IPS-20b (cell line): ENCODE data around the gene RBPJL.

ENCODE experiments used
- H3K27ac ChIP-seq: one replicate; pipeline ENCODE4 v1.5.1; 2013; ENCODE audit warnings: low read length
- H3K27me3 ChIP-seq: 2 replicates; pipeline ENCODE4 v1.6.1; 2013; ENCODE audit warnings: mild to moderate bottlenecking, low read length, inconsistent platforms; ENCODE audit not compliant: insufficient read depth
- H3K36me3 ChIP-seq: 2 replicates; pipeline ENCODE4 v1.6.1; 2013; ENCODE audit warnings: low read depth, mild to moderate bottlenecking, inconsistent platforms, low read length, moderate library complexity; ENCODE audit not compliant: insufficient read depth
- H3K4me1 ChIP-seq: 2 replicates; pipeline ENCODE4 v1.6.1; 2013; ENCODE audit warnings: mild to moderate bottlenecking, control low read depth, inconsistent platforms, low read length, moderate library complexity; ENCODE audit not compliant: insufficient read depth
- H3K4me3 ChIP-seq: 2 replicates; pipeline ENCODE4 v1.5.1; 2013; ENCODE audit warnings: mild to moderate bottlenecking, low read length, inconsistent platforms
- H3K9ac ChIP-seq: 2 replicates; pipeline ENCODE4 v1.6.1; 2013; ENCODE audit warnings: low read depth, mild to moderate bottlenecking, inconsistent platforms, low read length, moderate library complexity
- H3K9me3 ChIP-seq: 2 replicates; pipeline ENCODE4 v1.6.1; 2013; ENCODE audit warnings: mild to moderate bottlenecking, low read depth, low read length, inconsistent platforms; ENCODE audit not compliant: insufficient read depth

RBPJL gene

GRCh38 chr20:45322952-45323383 lies 16.3 kb downstream of the RBPJL start:
- Histone ChIP-seq H3K27me3 (no peaks in the 10 kb centered on the region), H3K9ac (no peak overlapping the region), H3K36me3 (peaks cover 22% of the 10 kb centered on the region), H3K27ac (no peak overlapping the region), H3K4me1 (no peaks in the 10 kb centered on the region), H3K9me3 (no peaks in the 10 kb centered on the region), H3K4me3 (no peak overlapping the region)

- H3K9me3 ChIP-seq: no peaks in the 10 kb centered on the region
- H3K4me3 ChIP-seq: no peak overlapping the region
- H3K36me3 ChIP-seq: peaks cover 30% of the 10 kb centered on the region
- H3K27me3 ChIP-seq: no peaks in the 10 kb centered on the region
- H3K9ac ChIP-seq: no peak overlapping the region
- H3K27ac ChIP-seq: no peak overlapping the region
- no peaks in the 10 kb centered on the region for H3K4me1 ChIP-seq
Measured at GRCh38 chr20:45323731-45324130, 17.1 kb downstream of the RBPJL start.

GRCh38 chr20:45325371-45325770 lies 18.7 kb downstream of the RBPJL start:
- Histone ChIP-seq H3K4me1 (no peaks in the 10 kb centered on the region), H3K36me3 (peaks cover 47% of the 10 kb centered on the region), H3K9ac (no peak overlapping the region; the same call in 1 of the 2 replicates), H3K27ac (no peak overlapping the region), H3K9me3 (no peaks in the 10 kb centered on the region), H3K4me3 (no peak overlapping the region), H3K27me3 (no peaks in the 10 kb centered on the region)

- Histone ChIP-seq H3K27me3 (no peaks in the 10 kb centered on the region), H3K36me3 (peaks cover 75% of the 10 kb centered on the region), H3K9ac (no peak overlapping the region), H3K4me1 (no peaks in the 10 kb centered on the region), H3K4me3 (no peak overlapping the region), H3K27ac (no peak overlapping the region), H3K9me3 (no peaks in the 10 kb centered on the region)
Measured at GRCh38 chr20:45328451-45328850, 21.8 kb downstream of the RBPJL start.

GRCh38 chr20:45329497-45330319 lies 23.1 kb downstream of the RBPJL start:
- Histone ChIP-seq H3K4me1 (no peaks in the 10 kb centered on the region), H3K27ac (no peak overlapping the region), H3K36me3 (peaks cover 76% of the 10 kb centered on the region), H3K9ac (no peak overlapping the region), H3K4me3 (no peak overlapping the region), H3K27me3 (no peaks in the 10 kb centered on the region), H3K9me3 (no peaks in the 10 kb centered on the region)

GRCh38 chr20:45330476-45330875 lies 23.8 kb downstream of the RBPJL start:
- Histone ChIP-seq H3K36me3 (peaks cover 79% of the 10 kb centered on the region), H3K9me3 (no peaks in the 10 kb centered on the region), H3K27me3 (no peaks in the 10 kb centered on the region), H3K9ac (no peak overlapping the region), H3K4me1 (no peaks in the 10 kb centered on the region), H3K4me3 (no peak overlapping the region), H3K27ac (no peak overlapping the region)

GRCh38 chr20:45336530-45337366 lies 30.1 kb downstream of the RBPJL start:
- Histone ChIP-seq H3K36me3 (peaks cover 41% of the 10 kb centered on the region), H3K27ac (no peak overlapping the region), H3K9ac (no peak overlapping the region), H3K4me1 (peaks cover 43% of the 10 kb centered on the region), H3K27me3 (no peaks in the 10 kb centered on the region), H3K4me3 (no peak overlapping the region), H3K9me3 (no peaks in the 10 kb centered on the region)

- Histone ChIP-seq H3K27ac (no peak overlapping the region), H3K4me1 (peaks cover 48% of the 10 kb centered on the region), H3K27me3 (no peaks in the 10 kb centered on the region), H3K9ac (peak overlapping the region; percentile 28; the same call in 1 of the 2 replicates), H3K9me3 (no peaks in the 10 kb centered on the region), H3K4me3 (no peak overlapping the region), H3K36me3 (peaks cover 33% of the 10 kb centered on the region)
Measured at GRCh38 chr20:45337367-45338120, 30.9 kb downstream of the RBPJL start.

- no peak overlapping the region for H3K9ac ChIP-seq
- peaks cover 57% of the 10 kb centered on the region for H3K4me1 ChIP-seq
- H3K27ac ChIP-seq: no peak overlapping the region
- H3K4me3 ChIP-seq: no peak overlapping the region
- H3K27me3 ChIP-seq: no peaks in the 10 kb centered on the region
- H3K36me3 ChIP-seq: peaks cover 26% of the 10 kb centered on the region
- no peaks in the 10 kb centered on the region for H3K9me3 ChIP-seq
Measured at GRCh38 chr20:45338121-45339030, 31.7 kb downstream of the RBPJL start.

- H3K4me3 ChIP-seq: no peak overlapping the region
- peaks cover 64% of the 10 kb centered on the region for H3K4me1 ChIP-seq
- H3K27ac ChIP-seq: no peak overlapping the region
- H3K9ac ChIP-seq: no peak overlapping the region
- H3K27me3 ChIP-seq: no peaks in the 10 kb centered on the region
- H3K36me3 ChIP-seq: peaks cover 26% of the 10 kb centered on the region
- no peaks in the 10 kb centered on the region for H3K9me3 ChIP-seq
Measured at GRCh38 chr20:45339084-45339483, 32.4 kb downstream of the RBPJL start.
